ENCODE measurements around the gene SLC27A4.
"Not testable (repeated sequence)": the region's sequence is repeated elsewhere in the genome, so short reads cannot be mapped to it uniquely, and the experiment has no call there.

The SLC27A4 gene

DNA sequence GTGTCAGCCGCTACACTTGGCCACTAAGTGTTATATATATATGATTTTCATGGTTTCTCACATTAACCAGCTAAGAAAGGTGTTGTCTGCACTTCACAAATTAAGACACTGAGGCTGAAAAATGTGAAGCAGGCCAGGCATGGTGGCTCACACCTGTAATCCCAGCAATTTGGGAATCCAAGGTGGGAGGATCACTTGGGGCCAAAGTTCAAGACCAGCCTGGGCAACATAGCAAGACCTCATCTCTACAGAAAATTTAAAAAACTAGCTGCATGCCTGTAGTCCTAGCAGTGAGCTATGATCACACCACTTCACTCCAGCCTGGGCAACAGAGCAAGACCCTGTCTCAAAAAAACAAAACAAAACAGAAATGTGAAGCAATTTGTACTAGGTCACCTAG is 15.9 kb upstream of the SLC27A4 start:
- no peak for DNase-seq (ENCODE audit: low read depth in 2 of 2)

DNA sequence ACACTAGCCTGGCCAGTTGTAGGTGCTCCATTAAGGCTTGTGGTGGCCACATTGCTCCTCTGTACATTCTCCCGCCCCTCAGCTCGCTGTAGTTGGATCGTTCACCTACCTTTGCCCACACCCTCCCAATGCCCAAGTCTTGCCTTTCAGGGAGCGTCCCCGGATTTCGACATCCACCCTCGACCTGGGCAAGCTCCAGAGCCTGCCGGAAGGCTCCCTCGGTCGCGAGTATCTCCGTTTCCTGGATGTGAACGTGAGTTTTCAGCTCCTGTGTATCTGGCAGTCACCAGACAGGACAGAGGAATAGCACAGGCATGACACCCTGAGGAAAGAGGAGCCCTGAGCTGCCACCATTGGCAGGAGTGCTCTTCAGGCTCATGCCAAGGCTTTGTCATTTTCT is 14.7 kb upstream of the SLC27A4 start:
- no peak for DNase-seq (ENCODE audit: low read depth in 2 of 2)

DNA sequence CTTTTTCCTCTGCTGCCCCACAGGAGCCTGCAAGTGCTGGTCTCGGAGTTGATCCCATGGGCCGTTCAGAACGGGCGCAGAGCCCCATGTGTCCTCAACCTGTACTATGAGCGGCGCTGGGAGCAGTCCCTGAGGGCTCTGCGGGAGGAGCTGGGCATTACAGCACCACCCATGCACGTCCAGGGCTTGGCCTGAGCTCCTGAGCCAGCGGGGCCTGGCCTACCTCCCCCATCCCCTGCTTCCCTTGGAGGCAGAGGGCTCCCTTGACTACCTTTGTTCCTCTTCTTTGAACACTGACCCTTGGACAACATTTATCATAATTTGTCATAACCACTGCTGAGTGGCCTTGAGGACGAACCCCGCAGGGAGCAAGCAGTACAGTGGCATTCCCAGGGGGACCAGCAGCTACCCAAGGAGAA is 6.9 kb upstream of the SLC27A4 start:
- DNase-seq (ENCODE audit: low read depth in 2 of 2): no peak

DNA sequence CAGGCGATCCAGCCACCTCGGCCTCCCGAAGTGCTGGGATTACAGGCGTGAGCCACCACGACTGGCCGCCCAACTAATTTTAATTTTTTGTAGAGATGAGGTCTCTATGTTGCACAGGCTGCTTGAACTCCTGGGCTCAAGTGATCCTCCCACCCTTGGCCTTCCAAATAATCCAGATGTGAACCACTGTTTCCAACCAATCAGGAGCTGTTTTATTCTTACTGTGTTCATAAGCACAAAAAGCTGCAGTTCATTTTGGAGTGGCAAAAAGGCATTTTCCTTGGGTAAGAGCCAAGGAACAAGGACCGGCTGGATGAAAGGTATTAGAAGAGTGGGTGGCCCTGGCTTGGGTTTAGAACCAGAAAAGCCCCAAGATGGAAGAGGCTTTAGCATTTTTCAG is 5.2 kb upstream of the SLC27A4 start:
- no peak for DNase-seq (ENCODE audit: low read depth in 2 of 2)

DNA sequence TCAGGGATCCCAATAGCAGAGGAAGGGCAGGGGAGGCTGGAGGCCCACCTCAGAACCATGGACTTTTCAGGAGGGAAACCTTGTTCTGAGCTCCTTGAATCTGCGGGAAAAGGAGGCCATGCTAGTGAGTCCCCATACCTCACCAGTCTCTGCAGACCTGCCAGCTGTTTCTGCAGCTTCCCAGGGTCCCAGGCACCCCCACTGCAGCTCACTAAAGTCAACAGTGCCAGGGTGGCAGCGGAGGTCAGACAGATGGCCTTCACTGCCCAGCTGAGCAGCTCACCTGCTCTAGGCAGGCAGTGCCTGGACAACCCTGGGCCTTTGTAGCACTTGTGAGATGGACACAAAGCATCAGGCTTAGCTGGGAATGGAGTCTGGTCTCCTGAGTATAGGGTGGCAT is 4.4 kb upstream of the SLC27A4 start:
- no peak for DNase-seq (ENCODE audit: low read depth in 2 of 2)

DNA sequence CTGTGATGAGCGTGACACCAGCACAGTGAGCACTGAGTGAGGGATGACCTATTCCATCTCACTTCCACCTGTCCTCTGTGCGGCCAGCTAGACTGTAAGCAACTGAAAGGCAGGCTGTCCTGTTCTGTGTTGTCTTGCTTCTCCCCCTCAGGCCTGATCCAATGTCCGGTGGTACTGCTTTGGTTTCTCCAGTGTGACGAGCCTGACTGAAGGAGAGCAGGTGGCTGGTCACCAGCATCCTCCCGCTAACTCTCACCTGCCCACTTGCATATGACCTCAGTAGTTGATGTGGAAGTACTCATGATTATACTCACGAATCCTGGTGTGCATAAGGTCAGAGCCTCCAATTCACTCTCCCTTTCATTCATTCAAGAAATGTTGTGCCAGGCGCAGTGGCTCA is 2.4 kb upstream of the SLC27A4 start:
- DNase-seq (ENCODE audit: low read depth in 2 of 2): no peak

DNA sequence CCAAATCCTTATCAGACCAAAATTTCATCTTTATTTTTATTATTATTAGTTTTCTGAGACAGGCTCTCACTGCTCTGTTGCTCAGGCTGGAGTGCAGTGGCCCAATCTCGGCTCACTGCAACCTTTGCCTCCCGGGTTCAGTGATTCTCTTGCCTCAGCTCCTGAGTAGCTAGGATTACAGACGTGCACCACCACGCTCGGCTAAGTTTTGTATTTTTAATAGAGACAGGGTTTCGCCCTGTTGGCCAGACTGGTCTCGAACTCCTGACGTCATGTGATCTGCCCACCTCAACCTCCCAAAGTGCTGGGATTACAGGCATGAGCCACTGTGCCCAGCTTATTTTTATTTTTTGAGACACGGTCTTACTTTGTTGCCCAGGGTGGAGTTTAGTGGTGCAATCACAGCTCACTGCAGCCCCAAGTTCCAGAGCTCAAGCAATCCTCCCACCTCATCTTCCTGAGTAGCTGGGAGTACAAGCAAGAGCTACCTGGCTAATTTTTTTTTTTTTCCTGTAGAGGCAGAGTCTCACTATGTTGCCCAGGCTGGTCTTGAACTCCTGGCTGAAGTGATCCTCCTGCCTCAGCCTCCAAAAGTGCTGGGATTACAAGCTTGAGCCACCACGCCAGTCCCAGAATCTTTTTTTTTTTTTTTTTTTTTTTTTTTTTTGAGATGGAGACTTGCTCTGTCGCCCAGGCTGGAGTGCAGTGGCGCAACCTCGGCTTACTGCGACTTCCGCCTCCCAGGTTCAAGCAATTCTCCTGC is 1.3 kb upstream of the SLC27A4 start:
- not testable (repeated sequence) for DNase-seq (ENCODE audit: low read depth in 2 of 2)

DNA sequence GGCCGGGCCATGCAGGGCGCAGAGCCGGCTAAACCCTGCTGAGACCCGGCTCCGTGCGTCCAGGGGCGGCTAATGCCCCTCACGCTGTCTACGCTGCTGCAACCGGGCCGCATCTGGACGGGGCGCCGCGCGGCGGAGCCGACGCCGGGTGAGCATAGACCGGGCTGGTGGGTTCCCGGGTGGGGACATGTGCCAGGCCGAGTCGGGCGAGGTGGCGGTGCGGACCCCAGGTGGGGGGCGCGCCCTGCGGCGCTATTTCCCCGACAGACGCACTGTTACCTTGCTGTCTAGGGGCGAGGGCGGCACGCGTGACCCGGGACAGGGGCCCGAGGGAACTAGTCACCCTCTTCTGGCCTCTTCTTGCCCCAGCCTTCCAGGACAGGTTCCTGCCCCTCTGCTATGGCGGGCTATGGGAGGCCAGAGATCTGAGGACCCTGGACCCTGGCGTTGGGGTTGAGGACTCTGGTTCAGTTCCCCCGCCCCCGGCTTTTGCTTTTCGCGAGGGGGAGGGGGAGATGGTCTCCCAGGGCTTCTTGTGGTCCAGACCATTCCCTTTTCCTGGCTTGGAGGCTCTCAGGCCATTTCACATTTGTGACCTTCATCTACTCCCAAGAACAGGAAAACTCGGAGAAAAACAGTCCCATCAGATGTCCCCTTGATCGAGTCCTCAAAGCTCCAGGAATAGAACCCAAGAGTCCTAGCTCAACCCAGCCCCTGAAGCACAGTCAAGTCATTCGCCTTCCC is 536 bp downstream of the SLC27A4 start:
- DNase-seq (ENCODE audit: low read depth in 2 of 2): no peak

DNA sequence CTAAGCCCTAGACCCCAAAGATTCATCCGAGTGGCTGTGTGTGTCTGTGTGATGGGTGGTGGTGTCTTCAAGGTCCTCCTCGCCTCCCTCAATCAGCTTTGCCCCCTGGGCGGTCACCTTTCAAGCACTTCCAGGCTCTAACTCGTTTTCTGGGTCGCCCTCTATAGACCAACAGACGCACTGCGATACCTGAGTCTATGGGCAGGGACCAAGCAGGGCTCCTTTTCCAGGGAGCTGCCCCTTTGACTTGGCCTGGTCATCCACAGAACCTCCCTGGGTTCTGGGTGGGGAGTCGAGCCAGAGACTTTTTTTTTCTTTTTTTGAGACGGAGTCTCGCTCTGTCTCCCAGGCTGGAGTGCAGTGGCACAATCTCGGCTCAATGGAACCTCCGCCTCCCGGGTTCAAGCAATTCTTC is 1.1 kb downstream of the SLC27A4 start:
- peak; percentile 53 to 58 for DNase-seq (ENCODE audit: low read depth in 2 of 2)

DNA sequence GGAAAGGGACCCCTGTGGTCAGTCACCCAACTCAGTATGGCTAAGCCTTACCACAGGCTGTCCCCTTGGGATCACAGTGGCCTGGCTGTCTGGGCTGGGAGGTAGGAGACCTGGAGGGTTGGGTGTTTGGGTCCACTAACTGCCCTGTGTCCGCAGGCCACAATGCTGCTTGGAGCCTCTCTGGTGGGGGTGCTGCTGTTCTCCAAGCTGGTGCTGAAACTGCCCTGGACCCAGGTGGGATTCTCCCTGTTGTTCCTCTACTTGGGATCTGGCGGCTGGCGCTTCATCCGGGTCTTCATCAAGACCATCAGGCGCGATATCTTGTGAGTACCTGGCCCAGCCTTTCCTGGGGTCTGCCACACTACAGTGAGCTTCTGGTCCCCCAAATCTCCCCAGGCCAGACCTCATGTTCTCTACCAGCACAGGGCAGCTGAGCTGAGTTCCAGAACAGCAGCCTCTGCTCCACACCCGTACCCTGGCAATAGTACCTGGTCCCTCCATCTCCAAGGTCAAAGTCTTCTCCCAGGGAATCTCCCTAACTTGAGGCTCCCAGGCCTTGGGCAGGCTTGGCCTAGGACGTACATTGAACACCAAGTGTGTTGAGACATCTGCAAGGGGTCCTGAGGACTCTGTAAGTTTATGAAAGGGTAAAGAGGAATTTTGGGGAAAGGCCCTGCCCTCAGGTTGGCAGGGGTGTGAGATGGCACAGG is 2.8 kb downstream of the SLC27A4 start:
- no peak for DNase-seq (ENCODE audit: low read depth in 2 of 2)

DNA sequence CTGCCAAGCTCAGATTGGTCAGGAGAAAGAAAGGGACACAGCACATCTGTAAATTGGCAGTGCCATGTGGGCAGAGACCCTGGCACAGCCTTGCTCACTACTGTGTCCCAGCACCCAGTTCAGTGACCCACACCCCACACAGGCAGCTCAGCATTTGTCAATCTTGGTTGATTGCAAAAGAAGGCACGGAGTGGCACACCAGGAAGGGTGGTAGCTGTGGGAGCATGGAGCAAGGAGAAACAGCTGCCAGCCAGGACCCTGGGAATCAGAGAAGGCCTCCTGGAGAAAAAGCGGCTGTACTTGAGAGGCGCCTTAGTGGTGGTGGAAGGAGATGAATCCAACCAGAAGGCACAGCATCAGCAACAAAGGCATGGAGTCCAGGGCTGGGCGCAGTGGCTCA is 3.5 kb downstream of the SLC27A4 start:
- DNase-seq (ENCODE audit: low read depth in 2 of 2): no peak

DNA sequence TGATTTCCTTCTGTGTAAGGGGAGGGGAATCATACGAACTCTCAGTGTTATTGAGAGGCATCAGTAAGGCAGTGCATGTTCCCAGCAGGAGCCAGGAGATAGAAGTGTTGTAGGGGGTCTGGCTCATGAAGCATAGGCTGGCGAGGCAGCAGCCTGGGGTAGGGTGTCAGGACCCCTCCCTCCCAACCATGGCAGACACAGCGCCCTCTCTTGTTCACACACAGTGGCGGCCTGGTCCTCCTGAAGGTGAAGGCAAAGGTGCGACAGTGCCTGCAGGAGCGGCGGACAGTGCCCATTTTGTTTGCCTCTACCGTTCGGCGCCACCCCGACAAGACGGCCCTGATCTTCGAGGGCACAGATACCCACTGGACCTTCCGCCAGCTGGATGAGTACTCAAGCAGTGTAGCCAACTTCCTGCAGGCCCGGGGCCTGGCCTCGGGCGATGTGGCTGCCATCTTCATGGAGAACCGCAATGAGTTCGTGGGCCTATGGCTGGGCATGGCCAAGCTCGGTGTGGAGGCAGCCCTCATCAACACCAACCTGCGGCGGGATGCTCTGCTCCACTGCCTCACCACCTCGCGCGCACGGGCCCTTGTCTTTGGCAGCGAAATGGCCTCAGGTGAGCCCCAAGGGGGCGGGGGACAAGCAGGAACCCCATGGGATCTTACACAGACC is 4.7 kb downstream of the SLC27A4 start:
- no peak for DNase-seq (ENCODE audit: low read depth in 2 of 2)

DNA sequence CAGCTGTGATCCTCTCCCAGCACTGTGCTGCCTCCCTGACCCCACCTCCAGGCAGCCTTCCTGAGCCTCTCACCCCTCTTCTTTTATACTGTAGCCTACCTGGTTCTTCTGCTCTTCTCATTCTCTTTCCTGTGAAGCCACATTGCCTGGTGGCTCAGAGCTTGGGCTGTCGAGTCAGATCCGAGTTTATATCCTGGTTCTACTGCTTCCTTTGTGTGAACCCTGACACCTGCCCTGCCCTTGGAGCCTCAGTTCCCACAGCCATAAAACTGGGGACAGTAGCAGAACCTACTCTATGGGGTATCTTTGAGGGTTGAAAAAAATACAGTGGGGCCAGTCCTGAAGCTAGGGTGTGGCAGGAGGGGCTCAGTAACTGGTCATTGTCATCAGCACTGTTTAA is 8.8 kb downstream of the SLC27A4 start:
- no peak for DNase-seq (ENCODE audit: low read depth in 2 of 2)

DNA sequence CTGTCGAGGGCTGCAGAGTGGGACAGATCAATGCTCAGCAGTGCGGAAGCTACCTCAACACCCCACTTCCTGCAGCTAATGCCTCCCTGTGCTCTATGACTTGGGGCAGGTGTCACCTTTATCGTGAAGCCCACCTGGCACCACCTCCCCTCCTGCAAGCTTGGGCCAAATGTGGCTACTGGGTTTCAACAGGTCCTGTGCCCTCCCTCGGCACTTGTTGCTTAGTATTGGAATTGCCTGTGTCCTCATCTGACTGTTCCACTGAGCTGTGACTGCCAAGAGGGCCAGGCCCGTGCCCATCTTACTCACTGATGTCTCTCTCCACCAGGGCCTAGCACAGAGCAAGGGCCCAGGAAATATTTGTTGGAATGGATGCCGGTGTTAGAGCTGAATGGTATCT is 9.4 kb downstream of the SLC27A4 start:
- no peak for DNase-seq (ENCODE audit: low read depth in 2 of 2)

DNA sequence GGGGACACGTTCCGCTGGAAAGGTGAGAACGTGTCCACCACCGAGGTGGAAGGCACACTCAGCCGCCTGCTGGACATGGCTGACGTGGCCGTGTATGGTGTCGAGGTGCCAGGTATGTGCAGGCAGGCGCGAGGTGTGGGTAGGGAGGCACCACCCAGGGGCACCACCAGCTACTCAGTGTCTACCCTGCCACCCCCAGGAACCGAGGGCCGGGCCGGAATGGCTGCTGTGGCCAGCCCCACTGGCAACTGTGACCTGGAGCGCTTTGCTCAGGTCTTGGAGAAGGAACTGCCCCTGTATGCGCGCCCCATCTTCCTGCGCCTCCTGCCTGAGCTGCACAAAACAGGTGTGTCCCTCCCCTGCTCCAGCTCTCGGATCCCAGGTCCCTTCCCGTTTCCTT is 15.1 kb downstream of the SLC27A4 start:
- DNase-seq (ENCODE audit: low read depth in 2 of 2): no peak

DNA sequence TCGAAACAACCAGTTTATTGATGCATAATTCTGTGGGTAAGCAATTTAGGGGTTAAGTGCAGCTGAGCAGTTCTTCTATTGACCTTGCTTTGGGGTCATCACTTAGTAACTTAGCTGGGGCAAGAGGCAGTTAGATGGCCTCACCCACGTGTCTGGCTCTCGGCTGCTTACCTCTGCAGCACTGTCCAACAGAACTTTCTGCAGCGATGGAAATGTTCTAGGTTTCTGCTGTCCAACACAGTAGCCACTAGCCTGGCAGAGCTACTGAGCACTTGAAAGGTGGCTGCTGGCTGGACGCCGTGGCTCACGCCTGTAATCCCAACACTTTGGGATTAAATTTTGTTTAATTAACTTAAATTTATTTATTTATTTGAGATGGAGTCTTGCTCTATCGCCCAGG is 17.8 kb downstream of the SLC27A4 start:
- DNase-seq (ENCODE audit: low read depth in 2 of 2): no peak

DNA sequence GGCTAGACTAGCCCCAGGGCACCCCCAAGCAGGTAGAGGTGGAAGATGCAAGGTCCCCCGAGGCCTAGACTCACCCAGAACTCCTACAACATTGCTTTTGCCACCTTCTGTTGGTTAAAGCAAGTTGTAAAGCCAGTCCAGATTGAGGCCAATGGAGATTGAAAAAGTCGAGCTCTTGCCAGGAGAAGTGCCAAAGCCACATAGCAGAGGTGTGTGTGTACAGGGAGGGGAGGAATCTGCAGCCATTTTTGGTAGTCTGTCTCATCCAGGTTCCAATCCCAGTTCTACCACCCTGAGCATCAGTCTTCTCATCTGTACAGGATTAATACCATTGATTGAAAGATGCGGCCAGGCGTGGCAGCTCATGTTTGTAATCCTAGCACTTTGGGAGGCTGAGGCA is 18.5 kb downstream of the SLC27A4 start:
- no peak for DNase-seq (ENCODE audit: low read depth in 2 of 2)

DNA sequence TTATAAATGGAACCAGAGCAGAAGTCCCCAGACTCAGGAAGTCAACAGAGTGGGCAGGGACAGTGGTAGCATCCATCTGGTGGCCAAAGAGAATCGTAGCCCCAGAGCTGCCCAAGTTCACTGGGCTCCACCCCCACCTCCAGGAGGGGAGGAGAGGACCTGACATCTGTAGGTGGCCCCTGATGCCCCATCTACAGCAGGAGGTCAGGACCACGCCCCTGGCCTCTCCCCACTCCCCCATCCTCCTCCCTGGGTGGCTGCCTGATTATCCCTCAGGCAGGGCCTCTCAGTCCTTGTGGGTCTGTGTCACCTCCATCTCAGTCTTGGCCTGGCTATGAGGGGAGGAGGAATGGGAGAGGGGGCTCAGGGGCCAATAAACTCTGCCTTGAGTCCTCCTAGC is 20.5 kb downstream of the SLC27A4 start:
- no peak for DNase-seq (ENCODE audit: low read depth in 2 of 2)

DNA sequence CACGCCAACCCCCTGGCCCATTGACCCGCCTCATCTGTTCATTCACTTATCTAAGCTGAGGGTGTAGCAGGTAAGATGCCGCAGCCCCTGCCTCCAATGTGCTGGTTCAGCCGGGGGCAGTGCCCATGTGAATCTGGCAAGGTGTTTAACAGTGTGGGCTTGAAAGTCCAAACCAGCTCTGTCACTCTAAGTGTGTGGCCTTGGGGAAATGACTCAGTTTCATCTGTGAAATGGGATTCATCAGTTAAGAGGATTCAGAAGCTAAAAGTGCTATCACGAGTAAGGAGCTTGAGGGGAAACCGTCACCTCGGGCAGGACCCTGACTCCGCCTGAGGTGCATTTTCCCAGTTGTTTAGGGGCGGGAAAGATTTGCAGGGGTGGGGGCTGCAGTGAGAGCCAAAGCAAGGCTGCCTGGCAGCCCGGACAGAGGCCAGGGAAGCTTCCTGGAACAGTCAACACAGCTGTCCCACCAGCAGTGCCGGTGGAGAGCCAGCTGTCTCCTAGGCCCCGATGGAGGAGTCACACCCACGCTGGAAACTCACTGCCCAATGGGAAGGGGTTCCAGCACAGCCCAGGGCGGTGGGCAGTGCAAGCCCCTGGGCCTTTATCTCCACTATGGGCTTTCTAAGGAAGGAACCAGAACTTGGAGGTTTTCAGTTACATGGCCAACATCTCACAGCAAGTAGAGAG is 21.1 kb downstream of the SLC27A4 start:
- DNase-seq (ENCODE audit: low read depth in 2 of 2): no peak

DNA sequence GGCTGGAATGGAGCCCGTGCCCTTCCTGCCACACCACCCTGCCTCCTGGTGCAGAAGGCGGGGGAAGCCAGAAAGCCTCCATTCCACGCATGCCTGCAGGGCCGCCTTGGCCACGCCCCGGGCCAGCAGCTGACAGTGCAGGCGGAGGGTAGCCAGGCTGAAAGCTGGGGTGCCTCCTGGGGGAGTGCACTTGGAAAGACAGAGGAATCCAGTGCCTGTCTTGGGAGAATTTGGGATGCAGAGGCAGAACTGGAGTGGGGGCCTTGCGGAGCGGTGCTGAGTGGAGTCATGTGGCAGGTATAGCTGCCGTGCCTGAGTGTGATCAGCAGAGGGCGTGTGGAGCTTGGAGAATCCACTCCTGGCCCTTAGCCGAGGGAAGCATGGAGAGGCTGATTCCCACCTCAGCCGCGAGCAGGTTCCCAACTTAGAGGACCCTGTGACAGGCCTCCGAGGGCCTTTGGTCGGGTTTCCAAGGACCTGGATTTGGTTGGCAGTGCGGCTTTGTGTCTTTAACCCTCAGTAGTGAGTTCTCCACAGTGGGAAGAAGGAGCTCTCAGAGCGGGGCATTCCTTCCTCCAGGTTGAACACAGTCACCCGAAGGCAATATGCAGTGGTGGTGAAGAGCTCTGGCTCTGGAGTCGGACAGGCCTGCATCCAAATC is 21.8 kb downstream of the SLC27A4 start:
- peak; percentile 50 to 54 for DNase-seq (ENCODE audit: low read depth in 2 of 2)

DNA sequence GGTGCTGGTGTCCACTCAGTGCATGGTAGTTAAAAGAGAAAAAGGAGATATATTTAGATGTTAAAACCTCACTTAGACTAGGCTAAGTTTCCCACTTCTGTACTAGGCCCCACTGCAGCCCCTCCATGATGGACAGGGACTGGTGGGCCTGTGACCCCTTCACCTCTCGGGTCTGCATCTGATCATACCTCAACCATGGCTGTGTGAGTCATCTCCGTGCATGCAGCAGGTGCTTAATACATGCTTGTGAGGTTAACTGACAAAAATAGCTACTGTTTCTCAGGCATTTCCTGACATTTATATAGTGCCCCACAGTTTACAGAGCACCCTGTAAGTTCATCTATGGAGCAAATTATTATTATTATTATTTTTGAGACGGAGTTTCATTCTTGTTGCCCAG is 22.4 kb downstream of the SLC27A4 start:
- DNase-seq (ENCODE audit: low read depth in 2 of 2): no peak
